Right atrium auricular region (tissue), 2 donors: ENCODE results near the gene SHISAL2A. TPM values are rescaled to one million over a fixed set of nuclear protein-coding genes. Genes with fewer than 3 reads are reported as not detected.
"Not testable (repeated sequence)": the region's sequence is repeated elsewhere in the genome, so short reads cannot be mapped to it uniquely, and the experiment has no call there.

ENCODE experiments used
- DNase-seq: peaks from one replicate; pipeline ENCODE4 v3.0.0-alpha.2; 2019; ENCODE audit warnings: low spot score
- H3K27ac ChIP-seq, 2 donors: fragments of 200-600 bp; sonication (generic); 1 replicate in 1 of 2; 2 replicates in 1 of 2; pipeline ENCODE4 v1.5.1; 2016 to 2019
- H3K27me3 ChIP-seq, 2 donors: fragments of 200-600 bp; sonication (generic); one replicate each; pipeline versions ENCODE4 v1.5.1 to v1.6.0; 2017 to 2019
- H3K36me3 ChIP-seq: fragments of 200-600 bp; sonication (generic); one replicate; pipeline ENCODE4 v1.5.1; 2016
- H3K4me1 ChIP-seq, 2 donors: fragments of 200-600 bp; sonication (generic); one replicate each; pipeline versions ENCODE4 v1.5.1 to v1.6.0; 2017 to 2019
- H3K4me3 ChIP-seq, 2 donors: fragments of 200-600 bp; sonication (generic); 1 replicate in 1 of 2; 2 replicates in 1 of 2; pipeline ENCODE4 v1.5.1; 2017 to 2019; ENCODE audit warnings: mild to moderate bottlenecking in 1 of 2, moderate library complexity in 1 of 2
- H3K9me3 ChIP-seq, 2 donors: fragments of 200-600 bp; sonication (generic); one replicate each; pipeline ENCODE4 v1.5.1; 2019
- total RNA-seq, 2 donors: library from RNA; depleted of rRNA; stranded (reverse); fragments of >200 nt; gene quantifications; one replicate each; pipeline ENCODE4 v1.1.0, GENCODE V29; 2016
- TF ChIP-seq, protein P1 (sequence below), 2 donors: fragments of 200-600 bp; sonication (generic); IDR thresholded peaks; one replicate each; pipeline ENCODE4 v1.5.1; 2019; ENCODE audit warnings: antibody characterized with exemption in 2 of 2

Gene SHISAL2A
- total RNA-seq, 2 donors from 2014 or later, result not detected

DNA sequence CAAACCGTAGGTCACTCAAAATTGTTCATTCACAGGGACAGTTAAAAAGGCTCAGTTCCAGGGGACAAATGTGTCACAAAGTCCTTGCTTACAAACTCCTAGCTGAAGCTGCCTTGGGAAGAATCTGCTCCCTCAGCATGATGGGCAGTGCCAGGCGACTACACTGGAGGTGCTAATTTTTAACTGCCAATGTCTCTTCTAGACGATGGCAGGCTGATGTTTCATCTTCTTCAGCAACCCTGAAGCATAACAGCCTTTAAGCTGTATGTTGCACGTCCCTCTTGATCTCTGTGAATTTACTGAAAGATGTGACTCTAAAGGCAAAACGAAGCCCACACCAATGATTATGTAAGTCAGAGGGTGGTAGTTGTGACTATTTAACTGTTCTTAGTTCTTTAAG is 53.9 kb downstream of the SHISAL2A start:
- H3K36me3 ChIP-seq, result peaks cover 34% of the 10 kb centered on the region
- H3K4me1 ChIP-seq, result no peaks in the 10 kb centered on the region
- H3K4me3 ChIP-seq, result no peak overlapping the region
- DNase-seq, result no peak
- no peaks in the 10 kb centered on the region for H3K27me3 ChIP-seq
- TF ChIP-seq, protein P1, sequence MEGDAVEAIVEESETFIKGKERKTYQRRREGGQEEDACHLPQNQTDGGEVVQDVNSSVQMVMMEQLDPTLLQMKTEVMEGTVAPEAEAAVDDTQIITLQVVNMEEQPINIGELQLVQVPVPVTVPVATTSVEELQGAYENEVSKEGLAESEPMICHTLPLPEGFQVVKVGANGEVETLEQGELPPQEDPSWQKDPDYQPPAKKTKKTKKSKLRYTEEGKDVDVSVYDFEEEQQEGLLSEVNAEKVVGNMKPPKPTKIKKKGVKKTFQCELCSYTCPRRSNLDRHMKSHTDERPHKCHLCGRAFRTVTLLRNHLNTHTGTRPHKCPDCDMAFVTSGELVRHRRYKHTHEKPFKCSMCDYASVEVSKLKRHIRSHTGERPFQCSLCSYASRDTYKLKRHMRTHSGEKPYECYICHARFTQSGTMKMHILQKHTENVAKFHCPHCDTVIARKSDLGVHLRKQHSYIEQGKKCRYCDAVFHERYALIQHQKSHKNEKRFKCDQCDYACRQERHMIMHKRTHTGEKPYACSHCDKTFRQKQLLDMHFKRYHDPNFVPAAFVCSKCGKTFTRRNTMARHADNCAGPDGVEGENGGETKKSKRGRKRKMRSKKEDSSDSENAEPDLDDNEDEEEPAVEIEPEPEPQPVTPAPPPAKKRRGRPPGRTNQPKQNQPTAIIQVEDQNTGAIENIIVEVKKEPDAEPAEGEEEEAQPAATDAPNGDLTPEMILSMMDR (IDR thresholded peaks at IDR 0.05), result no peak
- H3K27ac ChIP-seq, result no peak overlapping the region
- H3K9me3 ChIP-seq, result no peaks in the 10 kb centered on the region

DNA sequence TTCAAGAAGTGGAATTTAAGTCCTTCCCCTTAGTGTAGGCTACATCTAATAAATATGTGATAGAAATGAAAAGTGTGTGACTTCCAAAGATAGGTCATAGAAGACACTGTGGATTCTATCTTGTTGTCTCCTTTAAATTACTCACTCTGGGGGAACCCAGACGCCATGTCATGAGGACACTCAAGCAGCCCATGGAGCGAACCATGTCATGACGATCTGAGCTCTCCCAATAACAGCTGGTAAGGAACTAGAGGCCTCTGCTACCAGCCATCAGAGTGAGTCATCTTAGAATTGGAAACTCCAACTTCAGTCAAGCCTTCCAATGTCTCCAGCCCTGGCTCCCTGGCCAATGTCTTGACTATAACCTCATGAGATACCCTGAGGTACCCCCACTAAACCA is 58.9 kb downstream of the SHISAL2A start:
- Histone ChIP-seq H3K4me1 (peaks cover 0 to 3% of the 10 kb centered on the region in 2 donors), H3K27ac (no peak overlapping the region), H3K27me3 (no peaks in the 10 kb centered on the region), H3K9me3 (no peaks in the 10 kb centered on the region), H3K36me3 (peaks cover 39% of the 10 kb centered on the region), H3K4me3 (no peak overlapping the region)
- TF ChIP-seq, protein P1 (IDR thresholded peaks at IDR 0.05), result no peak
- DNase-seq, result no peak

DNA sequence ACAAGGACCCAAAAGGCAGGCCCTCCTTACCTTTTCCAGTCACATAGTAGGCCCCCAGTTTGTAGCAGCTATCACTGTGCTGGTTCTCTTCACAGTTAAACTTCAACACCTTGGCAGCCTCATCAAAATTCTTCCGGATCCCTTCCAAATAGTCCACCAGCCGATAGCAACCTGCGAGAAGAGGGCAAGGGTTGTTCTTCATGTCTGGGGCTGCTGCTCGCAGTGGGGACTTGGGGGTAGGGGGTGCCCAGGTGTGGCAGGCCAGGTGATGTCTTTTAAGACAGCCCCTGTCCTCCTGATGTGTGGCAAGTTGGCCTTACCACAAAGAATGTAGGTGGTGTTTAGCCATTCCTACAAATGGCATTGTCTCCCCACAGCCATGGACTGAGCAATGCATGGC is 59.7 kb downstream of the SHISAL2A start:
- no peak for DNase-seq
- no peak overlapping the region for H3K4me3 ChIP-seq
- H3K27ac ChIP-seq, result no peak overlapping the region
- TF ChIP-seq, protein P1 (IDR thresholded peaks at IDR 0.05), result no peak
- peaks cover 31% of the 10 kb centered on the region for H3K36me3 ChIP-seq
- H3K27me3 ChIP-seq, result no peaks in the 10 kb centered on the region
- H3K4me1 ChIP-seq, result peaks cover 0 to 11% of the 10 kb centered on the region in 2 donors
- no peaks in the 10 kb centered on the region for H3K9me3 ChIP-seq

DNA sequence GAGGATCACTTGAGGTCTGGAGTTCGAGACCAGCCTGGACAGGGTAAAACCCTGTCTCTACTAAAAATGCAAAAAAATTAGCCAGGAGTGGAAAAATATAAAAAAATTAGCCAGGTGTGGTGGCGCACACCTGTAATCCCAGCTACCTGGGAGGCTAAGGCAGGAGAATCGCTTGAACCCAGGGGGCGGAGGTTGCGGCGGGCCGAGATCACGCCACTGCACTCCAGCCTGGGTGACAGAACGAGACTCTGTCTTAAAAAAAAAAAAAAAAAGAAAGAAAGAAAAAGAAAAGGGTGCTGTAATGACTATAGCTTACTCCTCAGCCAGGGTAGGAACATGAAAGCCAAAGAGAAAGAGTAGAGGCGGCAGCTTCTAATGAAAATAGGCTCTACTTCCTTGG is 60.4 kb downstream of the SHISAL2A start:
- not testable (repeated sequence) for H3K27me3 ChIP-seq, DNase-seq, H3K9me3 ChIP-seq, H3K27ac ChIP-seq, H3K4me3 ChIP-seq
- peaks cover 0 to 12% of the 10 kb centered on the region in 2 donors for H3K4me1 ChIP-seq
- peaks cover 24% of the 10 kb centered on the region for H3K36me3 ChIP-seq

DNA sequence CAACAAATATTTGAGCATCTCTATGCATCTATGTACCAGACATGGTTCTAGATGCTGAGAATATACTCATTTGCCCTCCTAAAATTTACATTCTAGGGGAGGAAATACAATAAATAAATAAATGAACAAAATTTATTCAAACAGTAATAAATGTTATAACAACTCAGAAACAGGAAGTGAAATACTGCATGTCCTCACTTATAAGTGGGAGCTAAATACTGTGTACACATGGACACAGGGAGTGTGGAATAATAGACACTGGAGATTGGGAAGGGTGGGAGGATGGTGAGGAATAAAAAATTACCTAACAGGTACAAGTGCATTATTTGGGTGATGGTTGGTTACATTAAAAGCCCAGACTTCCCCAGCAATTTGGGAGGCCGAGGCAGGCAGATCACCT is 60.9 kb downstream of the SHISAL2A start:
- Histone ChIP-seq H3K9me3 (no peaks in the 10 kb centered on the region), H3K4me1 (peaks cover 0 to 17% of the 10 kb centered on the region in 2 donors), H3K27ac (no peak overlapping the region), H3K4me3 (no peak overlapping the region), H3K36me3 (peaks cover 19% of the 10 kb centered on the region), H3K27me3 (no peaks in the 10 kb centered on the region)
- TF ChIP-seq, protein P1 (IDR thresholded peaks at IDR 0.05), result no peak
- no peak for DNase-seq

DNA sequence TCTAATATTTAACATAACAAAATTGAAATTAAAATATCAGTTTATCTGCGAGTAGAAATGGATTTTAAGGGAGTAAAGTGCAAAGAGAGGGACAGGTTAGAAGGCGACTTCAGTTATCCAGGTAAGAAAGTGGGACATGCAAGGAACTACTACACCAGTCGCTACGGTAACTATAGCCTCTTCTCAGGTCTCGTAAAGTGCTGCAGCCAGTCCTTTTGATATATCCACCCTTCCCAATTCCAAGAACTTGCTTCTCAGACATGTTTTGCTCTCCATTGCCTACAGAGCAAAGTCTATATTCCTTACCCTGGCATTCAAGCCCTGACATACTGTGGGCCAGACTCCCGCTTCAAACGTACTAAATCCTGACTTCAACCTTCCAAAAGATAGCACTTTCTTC is 62.7 kb downstream of the SHISAL2A start:
- Histone ChIP-seq H3K36me3 (peaks cover 18% of the 10 kb centered on the region), H3K27me3 (no peaks in the 10 kb centered on the region), H3K9me3 (no peaks in the 10 kb centered on the region), H3K27ac (no peak overlapping the region), H3K4me1 (peaks cover 0 to 17% of the 10 kb centered on the region in 2 donors), H3K4me3 (no peak overlapping the region)
- TF ChIP-seq, protein P1 (IDR thresholded peaks at IDR 0.05), result no peak
- no peak for DNase-seq
